ENCODE results near the gene NFIB.

The NFIB gene

DNA sequence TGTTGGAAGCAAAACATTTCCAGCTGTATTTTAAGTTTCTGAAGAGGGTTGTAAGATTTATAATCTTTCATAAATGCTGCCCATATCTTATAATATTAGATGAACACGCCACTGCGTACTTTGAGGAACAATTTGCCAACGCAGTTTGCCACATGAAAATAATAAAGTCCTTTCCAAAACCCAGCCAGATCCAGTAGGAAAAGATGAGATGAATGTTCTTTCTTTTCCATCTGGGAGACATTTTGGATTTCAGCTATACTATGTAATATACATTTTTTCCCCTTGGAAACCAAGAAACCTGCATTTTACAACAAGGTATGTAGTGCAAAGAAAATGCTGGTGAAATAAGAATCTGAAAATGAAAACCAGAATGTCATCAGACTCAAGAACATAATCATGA lies 125.4 kb downstream of the NFIB start:
- DNase-seq (ENCODE audit: low read depth): no peak

DNA sequence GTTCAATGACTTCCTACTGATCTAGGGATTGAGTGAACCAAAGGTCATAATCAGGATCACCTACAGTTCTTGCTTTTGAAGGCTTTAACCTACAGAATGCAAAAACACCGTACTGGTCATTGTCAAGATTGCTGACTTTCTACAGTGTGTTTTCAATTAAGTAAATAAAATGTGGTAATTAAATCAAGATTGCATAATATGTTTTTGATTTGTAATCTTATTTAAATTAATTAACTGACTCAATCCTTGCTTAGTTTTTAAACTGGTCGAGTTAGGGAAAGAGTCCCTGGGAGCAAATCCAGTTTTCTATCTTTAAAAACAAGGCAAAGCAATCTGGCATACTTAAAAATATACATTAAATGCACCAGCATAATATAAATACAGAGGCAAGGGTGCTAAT lies 125.9 kb downstream of the NFIB start:
- DNase-seq (ENCODE audit: low read depth): no peak

DNA sequence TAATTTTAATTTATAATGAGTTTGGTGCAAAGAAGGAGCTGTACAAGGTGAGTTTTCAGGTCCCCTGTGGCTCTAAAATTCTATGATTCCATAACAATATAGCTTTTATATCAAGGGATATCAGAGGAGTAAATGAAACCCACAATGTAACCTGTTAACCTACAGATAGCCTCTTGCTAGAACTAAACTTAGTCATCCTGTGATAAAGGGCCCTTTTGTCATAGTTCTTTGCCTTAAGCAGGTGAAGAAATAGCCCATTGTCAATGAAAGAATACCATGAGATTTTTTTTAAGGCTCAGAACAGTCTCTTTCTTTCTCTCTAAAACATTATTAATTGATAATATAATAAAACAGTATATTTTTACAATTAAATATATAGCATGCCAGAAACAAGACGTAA lies 127.8 kb downstream of the NFIB start:
- no peak for DNase-seq (ENCODE audit: low read depth)

DNA sequence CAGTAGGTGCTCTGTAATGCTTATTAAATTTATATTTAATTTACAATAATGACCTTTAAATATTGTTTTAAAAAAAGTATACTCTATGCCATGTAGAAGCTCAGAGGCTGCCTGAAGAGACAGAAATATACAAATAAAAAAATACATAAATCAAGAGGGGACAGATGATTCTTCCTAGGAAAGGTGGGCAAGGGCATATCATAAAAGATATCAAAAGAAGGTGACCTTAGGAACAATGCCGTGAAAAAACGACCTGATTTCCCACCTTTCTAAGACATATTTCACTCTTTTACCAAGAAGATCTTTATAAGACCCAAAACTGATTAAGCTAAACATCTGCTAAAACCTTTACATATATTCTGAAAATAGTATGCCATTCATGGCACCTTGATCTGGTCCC lies 128.9 kb downstream of the NFIB start:
- no peak for DNase-seq (ENCODE audit: low read depth)

DNA sequence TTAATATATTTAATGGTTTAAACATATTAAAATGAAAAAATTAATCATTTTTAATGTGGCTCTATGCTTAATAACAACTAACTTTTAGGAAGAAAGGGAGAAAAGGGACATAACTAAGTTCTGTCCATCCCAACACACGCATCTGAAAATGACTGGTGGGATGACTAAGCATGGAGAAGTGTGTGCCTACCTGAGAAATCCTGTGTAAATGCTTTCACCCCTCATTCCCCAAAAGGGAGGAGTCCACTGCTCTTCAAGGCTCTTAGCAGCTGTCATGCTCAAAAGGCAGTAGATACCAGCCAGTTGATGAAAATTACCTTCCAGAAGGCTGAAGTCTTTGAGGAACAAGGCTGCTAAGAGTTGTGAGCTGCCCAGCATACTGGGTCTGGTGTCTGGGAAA lies 130.9 kb downstream of the NFIB start:
- no peak for DNase-seq (ENCODE audit: low read depth)

DNA sequence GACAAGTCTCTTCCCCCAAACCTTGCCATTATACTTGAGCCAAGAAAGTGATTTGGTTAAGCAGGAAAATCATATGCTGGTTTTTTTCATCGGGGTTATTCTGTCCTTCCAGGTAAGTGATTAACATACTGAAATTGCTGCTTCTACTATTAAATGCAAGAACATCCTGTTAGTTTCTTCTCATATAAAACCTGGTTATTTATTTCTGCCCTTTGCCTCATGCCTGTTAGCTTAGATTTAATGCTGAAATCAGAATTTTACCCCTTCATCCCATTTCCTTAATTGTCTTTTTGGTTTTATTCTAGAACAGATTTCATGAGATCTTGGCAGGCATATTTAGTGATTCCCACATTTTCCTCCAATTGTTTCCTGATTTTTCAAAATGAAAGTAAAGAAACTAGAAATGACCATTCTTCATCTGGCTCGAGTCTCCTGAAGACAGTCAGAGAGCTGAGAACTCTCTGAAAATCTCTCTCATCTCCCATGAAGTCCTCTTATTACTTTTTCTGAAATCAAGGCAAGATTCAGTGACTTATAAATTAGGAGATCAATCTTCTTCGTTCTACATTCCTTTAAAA lies 132.9 kb downstream of the NFIB start:
- DNase-seq (ENCODE audit: low read depth): no peak

DNA sequence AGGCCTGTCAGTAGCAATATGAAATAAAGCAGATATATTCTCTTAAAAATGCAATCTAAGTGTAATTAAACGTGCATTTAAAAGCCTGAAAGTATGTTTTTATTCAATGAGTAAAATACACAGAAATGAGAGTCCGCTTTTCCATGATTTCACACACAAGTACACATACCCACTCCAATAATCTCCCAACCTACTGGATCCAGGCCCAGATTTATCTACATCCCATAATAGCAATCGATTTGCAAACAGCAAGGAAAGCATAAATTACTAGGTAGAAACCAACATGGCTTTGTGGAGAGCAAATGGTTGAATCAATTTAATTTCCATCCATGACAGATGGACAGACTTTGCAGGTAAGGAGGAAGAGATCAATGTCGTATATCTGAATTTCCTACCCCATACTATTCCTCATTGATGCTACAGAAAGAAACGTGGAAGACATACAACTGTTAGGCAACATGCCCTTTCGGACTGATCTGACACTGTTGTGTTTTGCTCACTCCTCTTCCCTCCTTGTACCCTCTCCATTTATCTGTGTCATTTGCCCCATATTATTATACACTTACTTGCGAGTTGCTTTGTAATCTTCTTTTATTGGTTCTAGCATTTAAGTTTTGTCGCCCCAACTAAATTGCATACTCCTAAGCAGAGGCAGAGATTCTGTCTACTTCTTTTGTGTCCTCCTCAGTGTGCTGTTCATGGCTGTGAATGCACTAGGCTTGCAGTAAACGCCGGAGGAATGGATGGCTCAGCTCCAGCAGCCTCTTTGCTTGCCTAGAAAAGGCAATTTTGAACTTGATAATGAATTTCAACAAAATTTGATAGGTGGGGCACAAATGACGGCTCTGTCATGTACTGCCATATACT lies 133.6 kb downstream of the NFIB start:
- no peak for DNase-seq (ENCODE audit: low read depth)

DNA sequence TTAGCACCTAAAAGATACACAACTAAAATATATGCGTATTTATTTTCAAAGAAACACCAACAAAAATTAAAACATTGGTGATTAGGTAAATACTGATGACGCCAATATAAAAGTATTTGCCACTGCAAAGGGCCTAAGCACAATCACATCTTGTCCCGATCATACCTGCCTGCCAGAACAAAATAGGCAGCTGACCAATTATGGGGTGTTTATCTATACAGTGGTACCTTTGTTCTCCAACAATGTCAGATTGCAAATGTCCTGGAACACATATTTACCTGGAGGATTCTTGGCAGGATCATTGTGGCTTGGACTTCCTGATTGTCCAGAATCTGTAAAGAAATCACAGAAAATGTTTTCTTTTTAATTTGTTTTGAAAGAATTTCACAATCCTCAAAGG lies 134.5 kb downstream of the NFIB start:
- no peak for DNase-seq (ENCODE audit: low read depth)

DNA sequence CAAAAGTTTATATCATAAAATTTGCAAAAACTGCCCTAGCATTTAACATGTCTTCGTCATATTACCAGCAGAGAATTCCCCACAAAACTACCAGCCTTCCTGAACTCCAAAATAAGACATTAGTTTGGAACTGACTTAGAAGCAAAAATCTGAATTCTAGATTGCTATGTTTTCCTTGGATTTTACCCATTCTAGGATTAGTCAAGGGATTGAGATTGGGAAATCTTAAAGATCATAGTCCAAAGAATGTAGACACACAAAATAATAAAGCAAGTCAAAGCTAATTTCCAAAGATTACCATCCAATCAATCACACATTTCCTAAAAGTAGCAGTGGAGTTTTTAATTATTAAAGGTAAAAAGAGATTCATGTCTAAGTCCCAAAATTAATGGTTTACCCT lies 138.2 kb downstream of the NFIB start:
- DNase-seq (ENCODE audit: low read depth): no peak

DNA sequence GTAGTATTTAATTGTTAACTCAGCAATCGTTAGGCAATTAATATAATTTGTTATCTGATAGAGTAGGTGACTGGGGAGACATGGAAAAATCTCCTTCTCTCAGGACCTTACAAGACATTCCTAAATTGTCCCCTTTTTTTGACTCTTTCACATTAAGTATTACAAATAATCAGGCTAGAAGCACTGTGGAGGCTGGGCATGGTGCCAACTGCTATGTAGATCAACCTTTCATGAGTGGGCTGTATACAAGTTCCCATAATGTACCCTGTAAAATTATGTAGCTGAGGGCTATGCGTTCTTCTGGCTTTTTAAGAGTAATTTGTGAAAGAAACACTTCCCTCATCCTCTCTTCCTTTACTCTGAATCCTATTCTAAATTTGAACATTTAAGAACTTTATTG lies 140.2 kb downstream of the NFIB start:
- no peak for DNase-seq (ENCODE audit: low read depth)

DNA sequence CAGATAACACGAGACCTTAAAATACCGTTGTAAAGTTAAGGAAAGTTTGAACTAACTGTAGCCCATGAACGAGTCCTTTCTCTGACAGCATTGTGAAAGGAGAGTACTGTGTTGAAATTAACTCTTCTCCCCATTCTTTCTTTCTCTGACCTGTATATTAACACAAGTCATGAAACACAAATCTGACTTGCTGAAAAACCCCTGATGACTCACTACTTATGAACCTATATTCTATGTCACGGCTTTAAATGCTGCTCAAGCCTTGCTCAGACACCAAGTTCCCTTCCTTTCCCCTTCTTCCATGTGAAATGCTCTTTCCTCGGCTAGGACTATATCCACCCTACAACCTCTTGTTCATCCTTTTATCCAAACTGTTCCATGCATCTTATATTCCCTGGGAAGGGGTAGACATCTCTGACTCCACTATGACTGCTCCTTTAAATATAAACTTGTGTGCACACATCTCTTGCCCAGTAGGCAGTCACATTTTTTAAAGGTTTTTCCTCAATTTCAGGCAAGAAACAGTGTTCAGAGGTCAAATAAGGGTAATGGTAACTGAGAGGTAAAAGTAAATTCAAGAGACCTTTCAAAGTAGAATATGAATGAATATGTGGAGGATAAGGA lies 142.9 kb downstream of the NFIB start:
- peak; percentile 34 for DNase-seq (ENCODE audit: low read depth)

DNA sequence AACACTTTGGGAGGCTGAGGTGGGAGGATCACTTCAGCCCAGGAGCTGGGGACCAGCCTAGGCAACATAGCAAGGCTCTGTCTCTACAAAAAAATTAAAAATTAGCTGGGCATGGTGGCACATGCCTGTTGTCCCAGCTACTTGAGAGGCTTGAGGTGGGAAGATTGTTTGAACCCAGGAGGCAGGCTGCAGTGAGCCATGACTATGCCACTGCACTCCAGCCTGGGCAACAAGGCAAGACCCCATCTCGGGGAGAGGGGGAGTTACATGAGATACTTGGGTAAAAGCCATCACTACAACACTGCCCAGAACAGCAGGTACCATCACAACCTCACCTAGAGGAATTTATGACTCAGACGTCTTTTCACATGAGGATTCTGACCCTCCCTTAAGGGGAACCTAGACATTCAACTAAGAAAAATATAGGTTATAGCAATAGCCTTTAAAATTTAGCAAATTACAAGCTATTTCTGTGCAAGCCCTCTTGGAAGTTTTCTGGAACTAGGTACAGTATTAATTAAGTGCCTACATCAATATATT lies 143.5 kb downstream of the NFIB start:
- no peak for DNase-seq (ENCODE audit: low read depth)

DNA sequence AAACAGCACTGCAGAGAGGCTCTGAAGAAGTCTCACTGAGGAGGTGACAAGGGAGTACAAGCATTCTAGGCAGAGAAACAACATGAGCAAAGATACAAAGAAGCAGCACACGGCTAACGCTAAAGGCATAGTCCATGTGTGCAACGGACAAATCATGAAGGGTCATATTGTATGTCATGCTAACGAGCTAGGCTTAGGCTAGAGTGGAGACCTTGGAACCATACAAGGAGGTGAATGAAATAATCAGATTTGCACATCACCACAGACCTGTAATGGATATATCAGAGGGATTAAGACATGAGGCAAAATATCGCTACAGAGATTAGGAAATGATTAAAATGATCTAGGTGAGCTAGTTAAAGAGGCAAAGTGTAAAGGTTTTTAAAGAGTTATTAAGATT lies 145.6 kb downstream of the NFIB start:
- DNase-seq (ENCODE audit: low read depth): no peak

DNA sequence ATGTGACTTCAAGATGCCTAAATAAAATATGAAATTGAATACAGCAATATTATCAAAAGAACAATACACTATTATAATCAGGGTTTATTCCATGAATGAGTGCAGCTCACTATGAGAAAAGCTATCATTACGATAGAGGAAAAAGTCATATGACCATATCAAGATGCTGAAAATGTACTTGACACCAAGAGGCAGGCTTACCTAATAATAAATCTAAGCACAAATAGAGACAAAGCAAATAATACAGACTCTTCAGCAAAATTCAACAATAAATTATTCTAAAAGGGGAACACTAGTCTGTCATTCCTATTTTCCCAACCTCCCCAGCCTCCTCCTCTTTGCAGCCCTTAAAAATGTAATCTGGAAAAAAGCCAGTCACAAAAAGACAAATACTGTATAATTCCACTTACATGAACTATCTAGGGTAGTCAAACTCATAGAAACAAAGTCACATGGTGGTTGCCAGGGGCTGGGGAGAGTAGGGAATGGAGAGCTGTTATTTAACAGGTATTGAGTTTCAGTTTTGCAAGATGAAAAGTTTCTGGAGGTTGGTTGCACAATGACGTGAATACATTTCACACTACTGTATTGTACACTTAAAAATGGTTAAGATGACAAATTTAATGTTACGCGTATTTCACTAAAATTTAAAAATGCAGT lies 148.4 kb downstream of the NFIB start:
- DNase-seq (ENCODE audit: low read depth): no peak

DNA sequence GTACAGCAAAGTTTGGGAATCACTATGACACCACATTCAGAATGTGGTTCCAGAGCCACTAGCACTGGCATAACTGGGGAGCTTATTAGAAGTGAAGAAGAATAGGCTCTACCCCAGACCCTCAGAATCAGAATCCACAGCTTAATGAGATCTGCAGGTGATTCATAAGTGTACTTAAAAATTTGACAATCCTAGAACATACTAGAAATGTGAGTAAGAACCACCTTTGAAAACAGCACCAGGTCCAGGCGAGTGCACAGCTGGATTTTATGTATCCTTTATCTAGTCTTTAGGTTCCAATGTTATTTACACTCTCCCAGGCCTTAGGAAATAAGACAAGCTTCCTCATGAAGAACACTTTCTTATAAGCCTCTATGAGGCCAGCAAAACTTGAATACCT lies 149.0 kb downstream of the NFIB start:
- no peak for DNase-seq (ENCODE audit: low read depth)

DNA sequence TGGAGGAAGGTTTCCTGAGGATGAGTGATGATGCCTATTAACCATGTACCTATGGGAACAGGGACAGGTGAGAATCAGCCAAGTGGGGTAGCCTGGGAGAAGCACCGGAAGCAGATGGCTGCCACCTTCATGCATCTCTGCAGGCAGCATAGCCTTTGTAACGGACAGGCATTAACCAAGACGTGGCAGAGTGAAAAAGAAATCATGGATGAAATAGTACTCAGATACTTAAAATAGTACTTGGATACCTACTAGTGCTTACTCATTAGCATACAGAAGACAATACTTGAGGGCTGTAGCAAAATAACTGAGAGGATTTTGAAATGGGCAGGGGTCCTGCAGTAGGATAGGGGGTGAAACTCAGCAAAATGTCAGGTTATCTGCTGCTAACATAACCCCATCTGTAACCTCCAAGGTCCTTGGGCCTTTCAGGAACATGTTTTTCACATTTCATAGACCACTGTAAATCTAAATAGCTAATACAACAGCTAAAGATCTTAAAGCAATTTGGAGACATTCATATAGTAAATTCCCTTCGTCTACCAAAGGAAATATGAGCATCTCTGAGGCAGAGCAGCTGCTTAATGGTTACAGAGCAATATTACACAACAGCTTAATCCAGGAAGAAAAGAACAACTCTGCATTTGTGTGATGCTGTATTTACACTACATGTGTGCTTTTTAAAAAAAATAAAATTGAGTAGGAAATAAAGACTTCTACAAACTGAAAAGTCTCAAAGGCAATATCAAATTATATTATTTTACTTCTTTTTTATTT lies 154.3 kb downstream of the NFIB start:
- no peak for DNase-seq (ENCODE audit: low read depth)

DNA sequence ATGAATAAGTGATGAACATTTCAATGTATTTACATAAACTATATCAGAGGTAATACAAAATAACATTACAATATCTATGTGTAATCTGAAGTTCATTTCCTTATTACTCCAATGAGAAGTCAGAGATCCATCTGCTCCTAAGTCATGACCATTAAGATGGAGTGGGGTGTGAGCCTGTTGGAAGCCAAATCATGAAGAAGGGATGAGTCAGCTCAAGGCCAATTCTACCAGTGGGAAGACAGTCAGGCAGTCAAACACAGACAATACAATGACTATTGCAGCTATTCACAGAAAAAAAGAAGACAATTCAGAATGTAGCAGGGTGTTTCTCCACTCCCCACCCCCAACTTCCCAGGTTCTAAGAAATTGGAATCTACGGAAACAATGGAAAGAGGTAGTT lies 155.0 kb downstream of the NFIB start:
- DNase-seq (ENCODE audit: low read depth): no peak

DNA sequence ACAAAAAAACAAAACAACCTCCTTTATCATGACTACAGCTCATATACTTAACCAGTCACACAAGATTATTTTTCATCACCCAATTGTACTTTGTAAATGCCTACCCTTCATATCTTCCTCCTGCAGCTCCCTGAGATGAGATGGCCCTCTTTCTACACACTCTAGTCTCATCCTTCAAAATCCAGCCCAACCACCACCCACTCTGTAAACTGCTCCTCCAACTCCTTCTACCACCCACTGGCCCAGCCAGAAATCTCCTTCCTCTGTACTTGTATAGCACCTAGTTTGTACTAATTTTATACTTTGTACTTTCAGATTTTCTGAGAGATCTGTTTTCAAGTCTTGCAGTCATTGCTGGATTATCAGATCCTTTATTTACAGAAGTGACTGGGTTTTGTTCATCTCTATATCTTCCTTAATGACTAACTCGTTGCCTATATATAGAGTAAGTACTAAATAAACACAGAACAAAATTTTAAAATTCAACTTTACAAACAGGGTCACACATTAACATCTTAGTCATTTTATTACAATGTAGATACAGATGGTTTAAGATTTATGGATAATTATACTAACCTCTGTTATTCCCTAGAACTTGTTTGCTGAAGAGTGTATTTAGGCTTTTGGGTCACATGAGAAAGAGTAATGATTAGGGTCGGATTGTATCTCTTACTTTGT lies 155.7 kb downstream of the NFIB start:
- no peak for DNase-seq (ENCODE audit: low read depth)

DNA sequence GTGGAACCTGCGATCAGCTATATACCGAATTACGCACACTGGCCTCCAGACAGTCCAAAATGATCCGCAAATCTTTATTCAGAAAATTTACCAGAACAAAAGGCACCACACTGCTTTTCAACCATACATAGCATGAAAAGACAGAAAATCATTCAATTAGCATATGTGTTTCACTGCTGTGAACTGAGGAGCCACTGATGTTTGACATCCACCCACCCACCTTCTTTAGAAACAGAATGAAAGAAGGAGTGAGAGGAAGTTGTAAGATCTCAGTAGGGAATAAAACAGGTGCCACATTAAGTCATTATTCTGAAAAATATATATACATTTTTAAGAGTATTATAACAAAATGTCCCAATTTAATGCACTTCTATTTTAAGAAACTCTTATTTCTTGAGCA lies 156.8 kb downstream of the NFIB start:
- no peak for DNase-seq (ENCODE audit: low read depth)

DNA sequence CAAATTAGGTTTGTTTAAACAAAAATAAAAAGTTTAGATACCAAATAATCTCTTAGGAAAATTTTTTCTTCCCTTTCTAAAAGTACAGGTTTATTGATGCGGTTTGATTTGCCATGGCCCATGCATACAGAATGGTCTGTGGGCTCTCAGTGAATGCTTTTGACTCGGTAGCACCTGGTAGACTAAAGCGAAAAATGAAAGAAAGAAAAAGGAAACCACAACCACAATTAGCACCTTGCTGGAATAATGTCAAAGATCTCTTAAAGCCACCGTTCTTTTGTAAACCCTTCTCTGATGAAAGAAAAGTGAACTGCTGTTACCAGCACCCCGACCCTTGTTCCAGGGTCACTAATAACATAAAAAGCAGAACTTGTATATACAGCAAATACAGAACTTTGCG lies 157.9 kb downstream of the NFIB start:
- no peak for DNase-seq (ENCODE audit: low read depth)

DNA sequence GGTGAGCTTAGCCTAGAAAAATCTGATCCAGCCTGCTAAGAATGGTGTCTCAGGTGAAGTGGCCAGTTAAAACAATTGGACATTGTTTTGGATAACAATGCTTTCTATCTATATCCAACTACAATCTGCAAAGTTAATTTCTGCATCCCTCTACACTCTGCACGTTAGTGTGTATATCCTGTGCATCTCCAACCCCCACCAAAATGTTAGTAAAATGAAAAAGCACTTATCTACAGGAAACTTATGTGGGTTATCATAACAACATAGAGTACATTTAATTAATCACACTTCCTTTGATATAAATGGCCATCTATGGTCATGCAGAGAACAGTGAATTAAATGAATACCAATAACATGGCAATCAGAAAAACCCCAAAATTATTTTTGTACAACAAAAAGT lies 158.7 kb downstream of the NFIB start:
- no peak for DNase-seq (ENCODE audit: low read depth)
